ENCODE measurements around the gene ST6GALNAC6.
"Not testable (repeated sequence)": the region's sequence is repeated elsewhere in the genome, so short reads cannot be mapped to it uniquely, and the experiment has no call there.

ST6GALNAC6 gene

DNA sequence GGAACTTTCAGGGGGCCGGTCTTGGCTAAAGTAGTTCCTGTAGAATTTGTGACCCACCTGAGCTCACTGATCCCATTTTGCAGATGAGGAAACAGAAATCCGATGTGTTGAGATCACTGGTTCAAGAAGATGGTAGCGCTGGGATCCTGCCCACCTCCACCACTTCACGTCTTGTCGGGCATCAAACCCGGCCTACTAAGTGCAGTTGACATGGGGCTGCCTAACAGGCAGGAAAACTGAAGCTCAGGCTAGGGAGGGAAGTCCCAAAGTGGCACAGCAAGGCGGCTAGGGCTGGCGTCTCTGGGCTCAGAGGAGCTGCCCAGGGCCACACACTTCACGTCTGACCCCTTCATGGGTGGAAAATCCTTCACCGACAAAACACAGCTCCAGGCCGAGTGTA is 44.4 kb downstream of the ST6GALNAC6 start:
- no peak for DNase-seq (ENCODE audit: low read depth)

DNA sequence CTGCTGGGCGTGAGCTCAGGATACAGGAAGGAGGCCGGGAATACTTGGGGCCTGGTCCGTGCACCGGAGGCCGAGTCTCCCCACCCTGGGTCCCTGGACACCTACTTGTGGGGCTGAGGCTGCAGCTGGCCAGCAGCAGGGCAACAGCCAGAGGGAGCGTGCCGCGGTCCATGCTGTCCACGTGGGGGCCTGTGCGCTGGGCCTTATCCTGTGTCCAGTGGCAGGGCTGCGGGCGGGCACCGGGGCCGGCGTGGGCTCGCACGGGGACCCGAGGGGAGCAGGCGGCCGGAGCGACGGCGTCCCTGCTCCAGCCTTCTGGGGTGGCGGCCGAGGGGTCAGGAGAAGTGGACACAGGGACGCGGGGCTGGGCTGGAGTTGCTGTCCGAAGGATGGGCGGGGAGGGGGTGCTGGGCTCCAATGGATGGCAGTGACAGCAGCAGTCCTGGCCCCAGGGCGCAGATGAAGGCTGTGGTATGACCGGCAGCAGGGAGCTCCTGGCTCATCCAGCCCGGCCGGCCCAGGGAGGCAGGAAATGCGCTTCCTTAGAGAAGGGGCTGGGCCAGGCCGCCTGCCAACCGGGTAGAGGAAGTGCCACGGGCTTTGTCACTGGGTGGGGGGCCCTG is 45.1 kb downstream of the ST6GALNAC6 start, which contains the start of gene ENG:
Gene ENG (minus strand): TSS at position 475 of the 623 bp plus-strand sequence. CDS start 303 bp downstream, at position 172.
- no peak for DNase-seq (ENCODE audit: low read depth)

DNA sequence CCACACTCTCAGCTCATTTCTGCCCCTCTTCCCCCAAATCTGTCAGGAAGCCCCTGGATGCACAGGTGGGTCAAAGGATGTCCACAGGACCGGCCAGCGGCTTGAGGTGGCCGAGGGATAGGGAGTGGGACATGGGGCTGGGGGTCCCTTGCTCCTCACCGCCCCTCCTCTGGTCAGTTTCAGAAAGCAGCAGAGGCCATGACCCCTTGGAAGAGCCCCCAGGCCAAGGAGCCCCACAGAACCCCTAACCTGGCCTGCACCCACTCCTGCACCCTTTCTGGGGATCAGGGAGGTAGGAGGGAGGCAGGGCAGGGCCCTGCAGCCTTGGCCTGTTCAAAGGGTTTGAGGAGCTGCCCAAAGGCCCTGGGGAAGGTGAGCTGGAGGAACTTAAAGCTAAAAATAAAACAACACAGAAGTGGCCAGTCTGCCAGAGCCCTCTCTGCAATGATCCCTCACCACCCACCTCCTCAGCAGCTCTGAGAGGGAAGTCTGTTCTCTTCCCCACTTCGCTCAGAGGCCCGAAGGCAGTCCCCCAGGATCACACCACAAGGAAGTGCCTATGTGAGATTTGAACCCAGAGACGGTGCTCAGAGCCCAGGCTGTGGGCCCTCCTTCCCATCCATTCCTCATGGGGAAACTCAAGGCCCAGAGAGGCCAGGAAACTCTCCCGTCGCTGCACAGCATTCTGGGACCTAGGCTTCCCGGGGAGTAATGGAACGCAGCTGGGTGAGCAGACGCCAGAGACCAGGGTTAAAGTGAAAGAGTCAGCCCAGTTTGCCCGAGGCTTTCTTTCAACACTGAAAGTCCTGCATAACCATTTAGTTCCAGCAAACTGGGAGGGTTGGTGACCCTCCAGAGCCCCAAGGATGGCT is 45.9 kb downstream of the ST6GALNAC6 start:
- DNase-seq (ENCODE audit: low read depth): no peak

DNA sequence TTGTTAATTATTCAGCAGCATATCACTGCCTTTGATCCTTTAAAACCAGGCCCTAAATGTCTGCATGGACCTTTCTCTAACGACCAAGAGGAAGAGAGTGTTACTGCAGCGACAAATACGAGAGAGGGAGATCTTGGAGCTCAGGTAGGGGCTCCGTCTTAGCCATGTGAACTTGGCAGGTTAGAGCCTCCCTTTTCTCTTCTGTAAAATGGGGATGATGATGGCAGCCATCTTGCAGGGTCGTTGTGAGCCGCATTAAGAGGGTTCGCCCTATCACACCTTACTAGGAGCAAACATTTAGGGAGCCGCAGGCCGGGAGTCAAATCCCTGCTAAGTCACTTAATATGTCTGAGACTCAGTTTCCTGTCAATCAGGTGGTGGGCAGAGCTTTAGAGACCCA is 46.6 kb downstream of the ST6GALNAC6 start:
- DNase-seq (ENCODE audit: low read depth): no peak

DNA sequence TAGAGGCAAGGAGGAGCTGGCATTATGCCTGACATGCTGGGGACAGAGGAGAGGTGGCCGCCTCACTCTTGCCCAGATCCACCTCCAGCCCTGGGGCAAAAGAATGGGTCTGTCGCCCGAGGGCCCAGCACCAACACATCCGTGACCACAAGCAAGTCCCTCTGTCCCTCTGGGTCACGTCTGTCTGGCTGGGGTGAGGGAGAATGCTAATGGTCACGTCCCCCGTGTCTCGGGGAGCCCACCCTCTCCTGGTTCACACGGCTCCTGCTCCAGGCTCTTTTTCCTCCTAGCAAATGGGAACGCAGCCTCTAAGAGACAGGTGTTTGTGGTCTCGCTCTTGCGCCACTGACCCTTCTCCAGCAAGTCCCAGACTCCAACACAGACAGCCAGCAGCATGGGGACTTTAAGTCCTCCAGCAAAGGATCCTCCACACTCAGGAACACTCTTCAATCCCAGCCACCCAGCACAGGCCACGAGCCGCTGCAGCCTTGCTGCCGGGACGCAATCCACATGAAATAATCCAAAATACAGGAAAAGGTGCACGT is 49.0 kb downstream of the ST6GALNAC6 start:
- no peak for DNase-seq (ENCODE audit: low read depth)

DNA sequence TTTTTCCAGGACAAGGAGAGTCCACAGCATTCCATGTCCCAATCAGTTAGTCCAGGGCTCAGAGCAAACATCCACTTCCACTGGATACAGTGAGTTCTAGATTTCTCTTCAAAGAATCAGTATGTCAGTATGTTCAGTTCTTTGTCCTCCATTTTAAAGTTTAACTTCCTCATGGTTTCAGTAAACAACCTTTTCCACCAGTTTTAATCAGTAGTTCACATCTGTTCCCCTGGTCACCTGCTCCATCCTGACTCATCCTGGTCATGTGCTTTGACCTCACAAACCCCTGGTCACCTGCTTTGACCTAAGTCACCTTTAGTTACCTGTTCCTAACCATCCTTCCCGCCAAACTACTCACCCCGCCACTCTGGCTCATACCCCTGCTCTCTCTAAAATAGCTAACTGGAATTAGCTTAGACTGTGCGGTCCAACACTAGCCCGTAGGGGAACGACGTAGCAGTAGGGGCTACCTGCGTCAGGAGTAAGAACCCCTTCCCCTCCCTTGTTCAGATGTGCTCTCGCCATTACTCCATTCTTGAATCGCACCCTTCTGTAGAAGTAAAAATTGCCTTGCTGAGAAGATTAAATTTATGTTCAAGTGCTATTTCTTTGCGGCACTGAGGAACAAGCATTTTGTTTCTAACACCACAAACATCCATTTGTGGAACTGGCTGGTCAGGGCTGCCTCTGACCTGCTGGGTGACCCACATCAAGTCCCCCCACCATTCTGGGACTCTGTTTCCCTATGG is 50.5 kb downstream of the ST6GALNAC6 start:
- no peak for DNase-seq (ENCODE audit: low read depth)

DNA sequence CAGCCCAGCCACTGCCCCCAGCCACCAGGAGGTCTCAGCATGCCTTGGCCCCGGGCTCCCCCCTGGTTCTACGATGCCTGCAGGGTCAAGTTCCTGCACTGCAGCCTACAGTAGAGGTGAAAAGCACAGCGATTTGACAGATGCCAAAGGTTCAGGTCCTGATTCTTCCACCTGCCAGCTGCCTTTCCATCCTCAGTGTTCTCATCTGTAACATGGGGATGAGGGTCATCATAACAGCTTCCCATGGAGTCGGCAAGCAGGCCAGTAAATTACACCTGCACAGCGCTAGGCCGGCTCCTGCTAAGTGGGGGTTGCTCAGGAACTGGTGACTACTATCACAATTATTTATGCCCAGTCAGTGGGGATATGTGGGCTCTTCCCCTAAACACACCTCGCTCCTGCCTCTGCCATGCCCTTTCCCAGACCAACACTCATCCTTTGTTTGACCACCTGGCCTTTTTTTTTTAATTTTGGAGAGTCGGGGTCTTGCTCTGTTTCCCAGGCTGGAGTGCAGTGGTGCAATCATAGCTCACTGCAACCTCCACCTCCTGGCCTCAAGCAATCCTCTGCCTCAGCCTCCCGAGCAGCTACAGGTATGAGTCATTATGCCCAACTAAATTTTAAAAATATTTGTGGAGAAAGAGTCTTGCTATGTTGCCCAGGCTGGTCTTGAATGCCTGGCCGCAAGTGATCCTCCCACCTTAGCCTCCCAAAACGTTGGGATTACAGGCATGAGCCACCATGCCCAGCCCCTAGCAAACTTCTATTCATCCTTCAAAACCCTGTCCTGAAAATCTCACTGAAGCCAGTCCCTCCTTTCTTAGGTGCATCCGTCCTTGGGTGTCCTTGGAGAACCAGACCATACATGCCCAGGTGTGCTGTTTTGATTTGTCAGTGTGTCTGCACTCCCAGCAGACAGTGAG is 51.3 kb downstream of the ST6GALNAC6 start:
- DNase-seq (ENCODE audit: low read depth): no peak

DNA sequence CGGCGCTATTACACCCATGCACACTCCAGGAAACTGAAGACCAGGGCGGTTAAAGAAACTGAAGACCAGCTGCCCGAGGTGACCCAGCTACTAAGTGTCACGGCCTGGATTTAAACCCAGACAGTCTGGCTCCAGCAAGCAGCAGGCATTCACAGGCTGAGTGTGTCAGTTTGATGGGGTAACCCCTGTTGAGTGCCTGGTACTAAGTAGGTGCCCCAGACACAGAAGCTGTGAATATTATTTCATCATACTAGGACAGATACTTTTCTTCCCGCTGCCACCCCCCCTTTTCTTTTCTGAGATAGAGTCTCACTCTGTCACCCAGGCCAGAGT is 52.3 kb downstream of the ST6GALNAC6 start:
- no peak for DNase-seq (ENCODE audit: low read depth)

DNA sequence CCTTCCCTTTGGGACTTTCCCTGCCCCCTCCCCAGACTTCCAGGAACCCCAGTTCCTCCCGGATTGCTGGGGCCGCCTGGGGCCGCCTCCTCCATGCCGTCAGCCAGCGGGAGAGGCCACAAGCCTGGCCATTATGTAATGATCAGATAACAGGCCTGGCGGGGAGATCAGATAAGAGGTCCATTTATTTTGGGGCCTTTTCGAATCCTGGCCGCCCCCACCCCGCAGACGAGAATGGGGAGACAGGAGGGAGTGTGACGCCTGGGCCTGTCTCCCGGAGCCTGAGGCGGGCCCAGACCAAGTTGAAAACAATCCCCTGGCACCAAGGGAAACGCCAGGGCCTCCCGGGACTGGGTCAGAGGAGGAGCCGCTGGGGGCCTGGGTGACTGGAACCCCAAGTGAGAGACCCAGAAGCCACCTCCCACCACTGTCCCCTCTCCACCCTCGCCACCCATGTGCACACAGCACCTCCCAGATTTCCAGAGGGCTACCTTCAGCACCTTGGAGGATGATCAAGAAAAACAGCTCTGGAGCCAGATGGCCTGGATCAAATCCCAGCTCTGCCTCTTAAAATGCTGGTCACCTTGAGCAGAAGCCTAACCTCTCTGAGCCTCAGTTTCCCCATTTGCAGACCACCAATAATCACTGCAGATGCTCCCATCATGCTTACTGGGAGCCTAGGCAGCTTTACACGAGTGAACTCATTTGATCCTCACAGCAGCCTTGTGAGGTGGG is 52.8 kb downstream of the ST6GALNAC6 start:
- DNase-seq (ENCODE audit: low read depth): no peak

DNA sequence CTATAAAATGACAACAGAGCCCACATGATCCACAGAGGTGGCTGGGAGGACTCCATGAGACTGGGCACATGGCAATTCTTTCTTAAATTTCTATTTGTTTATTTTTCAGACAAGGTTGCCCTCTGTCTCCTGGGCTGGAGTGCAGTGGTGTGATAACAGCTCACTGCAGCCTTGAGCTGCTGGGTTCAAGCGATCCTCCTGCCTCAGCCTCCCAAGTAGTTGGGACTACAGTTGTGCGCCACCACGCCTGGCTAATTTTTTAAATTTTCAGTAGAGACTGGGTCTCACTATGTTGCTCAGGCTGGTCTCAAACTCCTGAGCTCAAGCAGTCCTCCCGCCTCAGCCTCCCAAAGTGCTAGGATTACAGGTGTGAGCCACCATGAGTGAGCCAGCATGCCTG is 53.8 kb downstream of the ST6GALNAC6 start:
- DNase-seq (ENCODE audit: low read depth): not testable (repeated sequence)

DNA sequence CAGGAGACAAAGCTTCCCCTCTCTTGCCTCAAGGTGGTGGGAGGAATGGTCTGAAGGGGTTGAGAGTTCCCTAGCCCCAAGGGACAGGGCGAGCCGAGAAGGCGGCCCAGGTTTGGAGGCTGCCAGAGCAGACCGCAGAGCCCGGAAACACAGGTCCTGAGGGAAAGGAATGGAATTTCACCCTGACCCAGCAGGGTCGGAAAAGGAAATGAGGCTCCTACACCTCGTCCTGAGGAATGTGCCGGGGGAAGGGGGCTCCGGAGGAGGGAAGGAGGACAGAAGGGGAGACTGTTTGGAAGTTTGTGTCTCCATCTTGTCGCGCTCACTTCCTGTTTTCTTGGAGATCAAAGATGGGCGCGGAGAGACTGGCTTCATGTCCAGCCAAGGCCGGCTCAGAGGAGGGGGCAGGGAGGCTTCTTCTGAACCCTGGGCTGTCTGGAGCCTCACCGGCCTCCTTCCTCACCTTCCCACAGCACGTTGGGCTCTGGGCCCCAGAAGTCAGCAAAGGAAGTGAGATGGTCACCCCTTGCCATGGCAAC is 54.5 kb downstream of the ST6GALNAC6 start:
- DNase-seq (ENCODE audit: low read depth): no peak

DNA sequence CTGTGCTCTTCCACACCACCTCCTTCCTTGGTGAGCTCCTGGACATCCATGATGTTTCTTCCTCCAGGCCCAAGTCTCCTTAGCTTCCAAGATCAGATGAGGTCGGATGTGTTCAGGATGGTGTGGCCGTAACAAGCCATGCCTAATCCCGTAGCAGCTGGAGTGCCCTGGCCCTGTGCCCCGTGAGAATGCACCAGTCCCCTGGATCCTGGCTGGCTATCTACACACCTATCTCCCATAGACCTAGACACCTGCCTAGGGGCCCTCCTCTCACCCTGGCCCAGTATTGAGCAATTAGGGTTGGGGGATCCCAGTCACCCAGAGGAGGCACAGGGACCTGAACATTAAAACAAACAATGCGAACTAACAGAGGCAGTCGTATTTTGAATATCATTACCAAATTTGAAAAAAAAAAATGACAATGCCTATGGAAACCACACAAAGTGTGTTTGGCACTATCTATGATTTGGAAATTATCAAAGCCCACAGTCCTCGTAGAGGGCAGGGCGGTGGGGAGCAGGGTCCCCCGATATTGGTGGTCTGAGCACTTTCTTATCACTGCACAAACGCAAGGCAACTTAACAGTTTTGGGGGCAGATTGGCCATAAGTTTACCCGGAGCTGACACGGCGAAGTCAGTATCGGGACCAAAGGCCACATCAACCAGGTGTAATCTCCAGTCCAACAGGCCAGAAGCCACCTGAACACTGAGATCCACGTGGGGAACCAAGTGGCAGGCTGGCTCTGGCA is 58.1 kb downstream of the ST6GALNAC6 start:
- no peak for DNase-seq (ENCODE audit: low read depth)

DNA sequence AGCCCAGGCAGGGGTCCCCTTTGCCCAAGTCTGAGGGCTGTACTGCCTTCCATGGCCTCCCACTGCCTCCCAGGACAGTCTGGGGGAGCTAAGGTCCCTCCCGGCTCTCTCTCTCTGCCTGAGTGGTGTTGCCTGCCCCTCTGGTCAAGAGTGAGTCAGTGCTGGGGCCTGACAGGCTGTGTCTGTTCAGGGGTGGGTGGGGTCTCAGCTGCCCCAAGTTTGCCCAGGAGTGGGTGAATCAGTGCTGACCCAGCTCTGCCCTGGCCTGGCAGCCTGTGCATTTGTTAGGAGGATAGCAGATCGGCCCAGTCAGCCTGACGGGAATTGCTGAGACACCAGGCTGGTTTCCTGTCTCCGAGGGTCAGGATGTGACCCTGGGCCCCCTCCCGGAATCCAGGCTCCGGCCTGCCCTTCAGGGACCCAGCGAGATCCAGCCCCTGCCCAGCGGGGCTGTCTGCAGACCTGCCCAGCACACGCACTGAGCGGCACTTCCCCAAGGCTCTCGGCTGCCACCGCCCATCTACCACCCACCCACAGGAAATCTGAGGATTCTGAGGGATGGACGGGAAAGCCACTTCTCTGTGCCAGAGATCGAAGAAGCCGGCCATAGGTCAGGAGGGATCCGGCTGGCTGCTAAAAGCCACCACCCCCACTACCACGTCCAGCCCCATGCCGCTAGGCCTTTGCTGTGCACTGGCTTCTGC is 60.9 kb downstream of the ST6GALNAC6 start:
- peak; percentile 94 for DNase-seq (ENCODE audit: low read depth)

DNA sequence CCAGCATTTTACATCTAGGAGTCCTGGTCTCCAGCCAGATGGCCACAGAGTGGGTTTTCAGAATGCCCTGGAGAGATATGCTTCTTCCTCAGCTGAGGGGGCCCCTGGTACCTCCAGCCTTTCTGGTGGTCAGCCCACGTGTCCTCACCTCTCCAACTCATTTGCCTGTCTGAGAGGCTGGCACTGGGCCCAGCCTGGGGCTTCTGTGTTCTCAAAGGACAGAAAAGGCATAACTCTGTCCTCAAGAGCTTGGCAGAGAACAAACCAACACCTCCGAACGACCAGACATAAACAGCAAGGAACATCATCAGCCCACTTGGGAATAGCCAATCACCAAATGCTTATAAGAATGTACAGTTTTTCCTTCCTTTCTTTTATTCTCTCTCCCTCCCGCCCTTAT is 62.1 kb downstream of the ST6GALNAC6 start:
- DNase-seq (ENCODE audit: low read depth): no peak

DNA sequence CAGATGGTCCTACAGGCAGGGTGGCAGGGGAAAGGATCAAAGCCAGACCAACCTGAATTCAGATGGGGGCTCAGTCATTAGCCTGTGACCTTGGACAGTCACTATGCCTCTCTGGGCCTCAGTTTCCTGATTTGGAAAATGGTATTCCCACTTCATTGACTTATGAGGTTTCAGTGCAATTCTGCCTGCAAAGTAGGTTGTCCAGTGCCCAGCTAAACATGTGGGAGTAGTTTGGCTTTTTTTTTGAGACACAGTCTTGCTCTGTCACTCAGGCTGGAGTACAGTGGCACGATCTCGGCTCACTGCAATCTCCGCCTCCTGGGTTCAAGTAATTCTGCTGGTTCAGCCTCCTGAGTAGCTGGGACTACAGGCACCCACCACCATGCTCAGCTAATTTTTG is 62.8 kb downstream of the ST6GALNAC6 start:
- DNase-seq (ENCODE audit: low read depth): not testable (repeated sequence)

DNA sequence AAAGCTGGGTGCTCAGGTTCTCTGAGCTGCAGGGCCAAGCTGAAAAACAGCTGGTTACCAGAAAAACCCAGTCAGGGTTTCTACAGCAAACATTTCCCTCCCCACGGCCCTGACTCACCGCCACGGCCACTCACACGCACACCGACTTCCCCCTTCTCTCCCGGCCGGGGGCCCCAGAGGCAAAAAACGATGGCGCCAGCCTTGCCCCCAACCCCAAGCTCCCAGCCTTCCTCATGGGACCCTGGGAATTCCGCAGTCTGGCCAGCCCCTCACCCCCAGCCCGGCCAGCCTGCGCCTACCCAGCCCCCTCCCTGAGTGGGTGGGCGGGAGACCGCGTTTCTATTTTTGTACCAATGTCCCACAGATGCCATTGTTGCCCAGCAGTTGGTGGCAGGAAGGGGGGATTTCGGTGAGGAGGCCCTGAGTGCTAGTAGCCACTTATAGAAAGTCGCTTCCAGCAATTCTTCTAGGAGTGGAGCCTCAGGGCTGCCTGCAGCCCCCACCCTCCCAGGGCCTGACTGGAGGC is 63.3 kb downstream of the ST6GALNAC6 start:
- peak; percentile 65 for DNase-seq (ENCODE audit: low read depth)

All from GM04503 (cell line).